GM19193 (cell line): ENCODE results near the gene LLCFC1.

Source experiments
- POLR2A ChIP-seq: IDR thresholded peaks from 4 replicates; pipeline ENCODE4 v1.6.1; 2011; ENCODE audit not compliant: insufficient read depth, insufficient read length; ENCODE audit errors: extremely low read depth

The LLCFC1 gene

DNA sequence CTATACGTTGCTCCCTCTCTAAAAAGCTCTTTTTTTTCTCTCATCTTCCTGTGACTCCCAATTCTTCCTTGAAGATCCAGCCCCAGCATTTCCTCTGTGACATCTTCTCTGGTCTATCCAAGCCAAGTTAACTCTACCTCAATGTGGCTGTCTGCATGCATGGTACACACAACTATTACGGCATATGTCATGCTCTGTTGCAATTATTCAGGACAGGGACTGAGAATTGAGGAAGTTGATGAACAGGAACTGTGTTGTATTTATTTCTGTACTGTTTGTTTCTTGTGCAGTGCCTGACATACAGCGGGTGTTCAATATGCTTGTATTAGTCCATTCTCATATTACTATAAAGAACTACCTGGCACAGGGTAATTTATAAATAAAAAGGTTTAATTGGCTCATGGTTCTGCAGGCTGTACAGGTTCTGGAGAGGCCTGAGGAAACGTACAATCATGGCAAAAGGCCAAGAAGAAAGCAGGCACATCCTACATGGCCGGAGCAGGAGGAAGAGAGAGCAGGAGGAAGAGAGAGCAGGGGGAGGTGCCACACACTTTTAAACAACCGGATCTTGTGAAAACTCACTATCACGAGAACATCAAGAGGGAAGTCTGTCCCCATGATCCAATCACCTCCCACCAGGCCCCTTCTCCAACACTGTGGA is 12.1 kb upstream of the LLCFC1 start:
- no peak for TF ChIP-seq POLR2A

DNA sequence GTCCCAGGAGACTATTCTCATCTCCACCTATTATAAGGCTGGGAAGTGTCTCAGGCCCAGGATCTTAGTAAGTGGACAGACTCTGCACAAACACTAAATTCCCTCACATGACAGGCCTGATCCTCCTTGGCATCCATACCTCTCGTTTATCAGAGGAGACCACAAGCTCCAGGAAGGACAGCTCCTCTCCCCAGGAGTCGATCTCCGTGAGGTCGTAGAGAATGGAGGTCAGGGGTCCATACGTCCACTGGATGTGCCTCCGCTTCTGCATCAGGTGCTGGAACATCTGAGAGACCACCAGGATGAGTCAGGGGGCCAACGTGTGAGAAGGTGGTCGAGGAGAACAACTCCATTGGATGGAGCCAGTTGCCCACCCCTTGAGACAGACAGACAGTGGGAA is 11.3 kb upstream of the LLCFC1 start:
- TF ChIP-seq POLR2A: no peak

GRCh38 chr7:142930126-142930730 is 9.1 kb upstream of the LLCFC1 start:
- no peak for TF ChIP-seq POLR2A

DNA sequence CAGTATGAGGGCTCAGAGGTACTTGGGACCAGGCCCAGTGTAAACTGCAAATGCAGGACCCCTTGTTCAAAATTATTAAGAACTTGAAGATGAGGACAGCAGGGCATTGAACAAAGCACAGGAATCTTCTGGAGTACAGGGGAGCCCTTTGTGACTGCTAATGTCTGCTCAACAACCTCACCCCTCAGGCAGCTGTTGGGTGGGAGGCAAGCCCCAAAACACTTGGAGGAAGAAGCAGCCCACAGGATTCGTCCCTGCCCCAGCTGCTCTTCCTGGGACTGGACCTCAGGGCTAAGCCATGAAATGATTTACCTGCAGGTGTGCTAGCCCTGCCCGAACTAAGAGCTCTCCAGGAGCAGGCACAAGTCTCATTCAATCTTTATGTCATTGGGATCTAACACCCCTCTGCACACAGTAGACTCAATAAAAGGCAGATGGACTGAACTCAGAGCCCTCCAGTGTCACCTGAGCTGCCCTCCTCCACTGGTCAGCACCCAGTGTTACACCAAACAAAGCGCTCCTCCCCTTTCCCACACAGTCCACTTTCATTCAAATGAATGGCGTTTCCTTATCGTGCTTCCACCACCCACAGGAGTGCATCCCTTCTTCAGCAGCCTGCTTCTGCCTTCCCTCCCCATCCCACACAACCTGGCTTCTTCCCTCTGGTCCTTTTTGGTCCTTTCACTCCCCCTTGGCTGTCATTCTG is 6.7 kb upstream of the LLCFC1 start:
- TF ChIP-seq POLR2A: no peak

DNA sequence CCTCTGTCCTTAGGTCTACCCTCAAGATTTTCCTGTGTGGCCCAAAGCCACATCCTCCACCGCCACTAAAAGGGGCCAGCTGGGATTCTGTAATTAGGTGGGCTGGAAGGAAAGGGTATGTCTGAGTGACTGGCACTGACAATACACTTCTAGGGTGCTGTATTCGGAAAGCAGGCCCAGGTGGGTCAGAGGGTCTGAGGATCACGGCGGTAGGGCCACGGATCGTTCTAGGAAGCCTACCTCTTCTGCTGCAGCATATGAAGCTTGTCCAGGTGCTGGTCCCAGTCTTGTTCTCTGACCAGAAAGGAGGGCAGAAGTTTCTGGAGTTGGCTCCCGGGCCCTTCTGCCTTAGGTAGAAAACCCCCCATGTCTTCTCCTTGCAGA is 6.2 kb upstream of the LLCFC1 start:
- no peak for TF ChIP-seq POLR2A

- TF ChIP-seq POLR2A: no peak
Observed at GRCh38 chr7:142933624-142934023, 5.7 kb upstream of the LLCFC1 start, which contains the start of gene TRPV5. Gene TRPV5, minus strand, starts transcription at chr7:142933746. Its CDS starts 287 bp downstream, at chr7:142933459.

- no peak for TF ChIP-seq POLR2A
Observed at GRCh38 chr7:142934056-142934455, 5.2 kb upstream of the LLCFC1 start.

- no peak for TF ChIP-seq POLR2A
Observed at GRCh38 chr7:142935941-142936565, 3.2 kb upstream of the LLCFC1 start.

- no peak for TF ChIP-seq POLR2A
Observed at GRCh38 chr7:142938611-142939010, 673 bp upstream of the LLCFC1 start.

DNA sequence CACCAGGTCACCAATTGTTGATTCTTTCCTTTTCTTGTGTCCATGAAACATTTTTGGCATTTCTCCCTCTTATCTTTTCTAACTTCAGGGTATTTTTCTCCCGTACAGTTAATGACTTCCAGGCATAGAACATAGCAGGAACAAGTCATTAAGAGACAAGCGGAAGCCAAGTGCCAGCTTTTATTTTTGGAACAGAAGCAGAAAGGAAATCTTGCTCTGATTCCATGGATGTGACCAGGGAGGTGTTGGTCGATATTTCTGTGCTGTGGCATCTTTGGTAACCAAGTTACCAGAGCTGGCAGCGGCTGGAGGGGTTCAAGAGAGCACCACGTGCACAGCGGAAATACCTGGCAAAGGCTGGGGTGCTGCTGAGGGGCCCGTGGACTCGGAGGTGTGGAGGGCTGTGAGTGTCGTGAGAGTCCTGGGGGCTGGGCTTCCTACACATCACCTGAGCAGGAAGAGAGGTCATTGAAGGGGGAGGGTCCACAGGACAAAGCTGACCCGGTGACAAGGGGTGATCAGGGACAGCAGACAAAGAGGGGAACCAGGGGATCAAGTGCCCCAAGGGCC is 1.8 kb downstream of the LLCFC1 start:
- TF ChIP-seq POLR2A: no peak

DNA sequence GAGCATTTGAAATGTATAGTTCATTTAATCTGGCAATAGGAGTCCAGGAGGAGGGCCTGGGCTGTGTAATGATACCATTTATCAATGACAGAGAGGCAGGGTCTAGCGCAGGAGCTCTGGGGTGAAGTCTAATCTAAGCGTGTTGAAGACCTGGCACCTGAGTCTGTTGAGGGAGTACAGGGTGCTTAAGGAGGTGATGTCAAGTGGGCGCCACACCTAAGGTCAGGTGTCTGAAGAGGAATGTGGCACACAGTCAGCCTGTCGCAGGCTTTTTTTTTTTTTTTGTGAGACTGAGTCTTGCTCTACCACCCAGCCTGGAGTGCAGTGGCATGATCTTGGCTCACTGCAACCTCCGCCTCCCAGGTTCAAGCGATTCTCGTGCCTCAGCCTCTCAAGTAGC is 2.3 kb downstream of the LLCFC1 start:
- no peak for TF ChIP-seq POLR2A

- no peak for TF ChIP-seq POLR2A
Observed at GRCh38 chr7:142942746-142943145, 3.5 kb downstream of the LLCFC1 start.

GRCh38 chr7:142943706-142944268 is 4.5 kb downstream of the LLCFC1 start:
- TF ChIP-seq POLR2A: no peak

- TF ChIP-seq POLR2A: no peak
Observed at GRCh38 chr7:142945001-142945400, 5.7 kb downstream of the LLCFC1 start.

- TF ChIP-seq POLR2A: no peak
Observed at GRCh38 chr7:142948603-142949002, 9.3 kb downstream of the LLCFC1 start.
